Brain microvascular endothelial cell (primary cell): Measurements from ENCODE around the gene RUFY4.
"Not testable (repeated sequence)": the region's sequence is repeated elsewhere in the genome, so short reads cannot be mapped to it uniquely, and the experiment has no call there.

Experiments
- DNase-seq: peaks from one replicate; pipeline ENCODE4 v3.0.0-alpha.2; 2020
- H3K27ac ChIP-seq: fragments of 250-450 bp; sonication (Bioruptor Pico); 2 replicates; pipeline ENCODE4 v1.5.1; 2020; ENCODE audit warnings: mild to moderate bottlenecking, moderate library complexity
- H3K27me3 ChIP-seq: fragments of 250-450 bp; sonication (Bioruptor Pico); replicated peaks from 2 replicates; pipeline ENCODE4 v1.5.1; 2020; ENCODE audit warnings: mild to moderate bottlenecking
- H3K36me3 ChIP-seq: fragments of 250-450 bp; sonication (Bioruptor Pico); replicated peaks from 2 replicates; pipeline ENCODE4 v1.5.1; 2020; ENCODE audit warnings: mild to moderate bottlenecking
- H3K4me3 ChIP-seq: 2 replicates; pipeline ENCODE4 v1.5.1; 2011; ENCODE audit warnings: low read depth, mild to moderate bottlenecking, control low read depth, low read length, moderate library complexity
- in situ Hi-C: cut with HindIII; loops from 2 replicates; pipeline ENCODE4 v1.10.0; 2017; ENCODE audit warnings: low sequenced_read_pairs, low pct_ligation_motif_present
- TF ChIP-seq, protein P1 (sequence below): IDR thresholded peaks from 2 replicates; pipeline ENCODE4 v1.5.1; 2011; ENCODE audit warnings: low read depth, mild to moderate bottlenecking, moderate library complexity, low read length, control low read depth, inconsistent platforms; ENCODE audit errors: missing control alignments

Gene RUFY4

DNA sequence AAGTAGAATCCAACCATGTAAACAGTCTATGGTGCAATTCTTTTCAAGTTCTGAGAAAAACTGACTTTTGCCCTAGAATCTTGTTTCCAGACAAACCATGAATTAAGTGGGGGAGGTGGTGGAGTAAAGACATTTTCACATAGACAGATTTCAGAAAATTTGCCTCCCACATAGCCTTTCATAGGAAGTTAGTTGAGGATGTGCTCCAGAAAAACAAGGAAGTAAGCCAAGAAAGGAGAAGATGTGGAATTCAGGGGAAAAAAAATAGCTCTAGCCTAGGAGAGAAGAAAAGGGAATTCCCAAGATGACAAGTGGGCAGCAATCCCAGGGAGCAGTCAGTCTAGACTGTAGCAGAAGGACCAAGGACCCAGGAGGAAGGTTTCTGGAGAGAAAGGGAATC is 17.4 kb downstream of the RUFY4 start:
- no peaks in the 10 kb centered on the region for H3K27me3 ChIP-seq
- in situ Hi-C loops: no loop called here
- DNase-seq: no peak
- no peak overlapping the region for H3K27ac ChIP-seq
- TF ChIP-seq, protein P1, sequence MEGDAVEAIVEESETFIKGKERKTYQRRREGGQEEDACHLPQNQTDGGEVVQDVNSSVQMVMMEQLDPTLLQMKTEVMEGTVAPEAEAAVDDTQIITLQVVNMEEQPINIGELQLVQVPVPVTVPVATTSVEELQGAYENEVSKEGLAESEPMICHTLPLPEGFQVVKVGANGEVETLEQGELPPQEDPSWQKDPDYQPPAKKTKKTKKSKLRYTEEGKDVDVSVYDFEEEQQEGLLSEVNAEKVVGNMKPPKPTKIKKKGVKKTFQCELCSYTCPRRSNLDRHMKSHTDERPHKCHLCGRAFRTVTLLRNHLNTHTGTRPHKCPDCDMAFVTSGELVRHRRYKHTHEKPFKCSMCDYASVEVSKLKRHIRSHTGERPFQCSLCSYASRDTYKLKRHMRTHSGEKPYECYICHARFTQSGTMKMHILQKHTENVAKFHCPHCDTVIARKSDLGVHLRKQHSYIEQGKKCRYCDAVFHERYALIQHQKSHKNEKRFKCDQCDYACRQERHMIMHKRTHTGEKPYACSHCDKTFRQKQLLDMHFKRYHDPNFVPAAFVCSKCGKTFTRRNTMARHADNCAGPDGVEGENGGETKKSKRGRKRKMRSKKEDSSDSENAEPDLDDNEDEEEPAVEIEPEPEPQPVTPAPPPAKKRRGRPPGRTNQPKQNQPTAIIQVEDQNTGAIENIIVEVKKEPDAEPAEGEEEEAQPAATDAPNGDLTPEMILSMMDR: no peak
- no peak overlapping the region for H3K4me3 ChIP-seq
- H3K36me3 ChIP-seq: no peaks in the 10 kb centered on the region

DNA sequence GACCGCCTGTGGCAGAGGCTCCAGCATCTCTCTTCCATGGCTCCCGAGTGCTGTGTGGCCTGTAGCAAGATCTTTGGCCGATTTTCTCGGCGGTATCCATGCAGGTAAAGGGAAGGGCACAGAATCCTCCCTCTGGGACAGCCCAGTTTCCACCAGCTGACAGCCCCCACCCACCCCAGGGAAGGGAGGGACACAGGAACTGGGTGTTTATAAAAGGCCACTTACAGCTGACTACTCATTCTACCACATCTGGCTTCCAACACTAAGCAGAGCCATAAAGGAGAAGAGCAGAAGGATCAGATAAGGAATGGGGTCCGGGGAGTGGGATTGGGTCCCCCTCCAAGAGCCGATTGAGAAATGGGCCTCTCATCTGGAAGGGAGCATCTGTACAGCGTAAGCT is 20.2 kb downstream of the RUFY4 start:
- DNase-seq: no peak
- in situ Hi-C loops: no loop called here
- Histone ChIP-seq H3K4me3 (no peak overlapping the region), H3K27me3 (no peaks in the 10 kb centered on the region), H3K27ac (no peak overlapping the region), H3K36me3 (no peaks in the 10 kb centered on the region)
- TF ChIP-seq, protein P1: no peak

DNA sequence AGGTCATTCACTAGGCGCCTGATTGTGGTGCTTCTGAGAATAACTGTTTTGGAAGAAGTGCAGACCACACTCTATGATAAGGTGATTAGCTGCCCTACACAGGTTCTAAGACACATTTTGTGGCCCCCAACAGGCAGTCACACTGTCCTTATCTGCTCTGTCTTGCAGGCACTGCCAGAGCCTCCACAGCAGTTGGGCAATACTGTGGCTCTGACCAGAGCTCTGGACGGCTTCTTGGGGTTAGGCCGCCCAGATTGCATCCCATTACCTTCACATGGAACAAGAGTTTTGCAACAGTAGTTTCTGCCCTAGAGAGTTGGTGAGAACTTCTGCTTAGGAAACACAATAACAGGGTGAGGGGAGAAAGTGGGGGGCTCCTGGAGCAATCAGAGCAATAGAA is 22.7 kb downstream of the RUFY4 start:
- Histone ChIP-seq H3K36me3 (no peaks in the 10 kb centered on the region), H3K4me3 (no peak overlapping the region), H3K27me3 (no peaks in the 10 kb centered on the region), H3K27ac (no peak overlapping the region)
- no peak for DNase-seq
- in situ Hi-C loops: no loop called here
- TF ChIP-seq, protein P1: no peak

DNA sequence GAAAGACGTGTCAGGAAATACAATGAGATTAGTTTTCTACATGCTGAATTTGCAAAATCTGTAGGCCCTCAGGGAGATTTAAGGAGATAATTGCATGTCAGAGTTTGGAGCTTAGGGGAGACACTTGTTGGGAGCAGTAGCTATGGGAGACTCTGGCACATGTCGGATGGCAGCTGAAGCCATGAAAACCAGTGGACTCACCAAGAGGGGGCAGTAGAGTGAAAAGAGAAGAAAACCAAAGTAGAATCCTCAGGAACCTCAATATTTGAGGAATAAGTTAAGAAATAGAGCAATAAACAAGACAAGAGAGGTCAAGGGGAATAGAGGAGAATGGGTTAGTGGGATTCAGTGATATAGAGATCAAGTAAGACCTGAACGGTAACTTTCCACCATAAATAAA is 24.8 kb downstream of the RUFY4 start:
- Histone ChIP-seq H3K27ac (no peak overlapping the region), H3K27me3 (no peaks in the 10 kb centered on the region), H3K4me3 (no peak overlapping the region), H3K36me3 (no peaks in the 10 kb centered on the region)
- TF ChIP-seq, protein P1: no peak
- in situ Hi-C loops: no loop called here
- DNase-seq: no peak

DNA sequence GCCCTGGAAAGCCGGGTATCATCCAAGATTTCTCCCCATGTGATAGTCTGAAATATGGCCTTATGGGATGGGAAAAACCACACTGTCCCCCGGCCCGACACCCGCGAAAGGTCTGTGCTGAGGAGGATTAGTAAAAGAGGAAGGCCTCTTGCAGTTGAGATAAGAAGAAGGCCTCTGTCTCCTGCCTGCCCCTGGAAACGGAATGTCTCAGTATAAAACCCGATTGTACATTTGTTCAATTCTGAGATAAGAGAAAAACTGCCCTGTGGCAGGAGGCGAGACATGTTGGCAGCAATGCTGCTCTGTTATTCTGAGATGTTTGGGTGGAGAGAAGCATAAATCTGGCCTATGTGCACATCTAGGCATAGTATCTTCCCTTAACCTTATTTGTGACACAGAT is 26.8 kb downstream of the RUFY4 start:
- Histone ChIP-seq H3K4me3 (no peak overlapping the region), H3K27me3 (no peaks in the 10 kb centered on the region), H3K27ac (no peak overlapping the region), H3K36me3 (no peaks in the 10 kb centered on the region)
- DNase-seq: no peak
- in situ Hi-C loops: no loop called here
- TF ChIP-seq, protein P1: no peak

DNA sequence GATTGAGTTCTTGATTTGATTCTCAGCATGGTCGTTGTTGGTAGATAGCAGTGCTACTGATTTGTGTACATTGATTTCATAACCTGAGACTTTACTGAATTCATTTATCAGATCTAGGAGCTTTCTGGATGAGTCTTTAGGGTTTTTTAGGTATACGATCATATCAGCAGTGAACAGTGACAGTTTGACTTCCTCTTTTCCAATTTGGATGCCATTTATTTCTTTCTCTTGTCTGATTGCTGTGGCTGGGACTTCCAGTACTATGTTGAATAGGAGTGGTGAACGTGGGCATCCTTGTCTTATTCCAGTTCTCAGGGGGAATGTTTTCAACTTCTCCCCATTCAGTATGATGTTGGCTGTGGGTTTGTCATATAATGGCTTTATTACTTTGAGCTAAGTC is 28.9 kb downstream of the RUFY4 start:
- TF ChIP-seq, protein P1: no peak
- H3K4me3 ChIP-seq: no peak overlapping the region
- peaks cover 2% of the 10 kb centered on the region for H3K27me3 ChIP-seq
- no peaks in the 10 kb centered on the region for H3K36me3 ChIP-seq
- no peak for DNase-seq
- no peak overlapping the region for H3K27ac ChIP-seq
- in situ Hi-C loops: no loop called here

DNA sequence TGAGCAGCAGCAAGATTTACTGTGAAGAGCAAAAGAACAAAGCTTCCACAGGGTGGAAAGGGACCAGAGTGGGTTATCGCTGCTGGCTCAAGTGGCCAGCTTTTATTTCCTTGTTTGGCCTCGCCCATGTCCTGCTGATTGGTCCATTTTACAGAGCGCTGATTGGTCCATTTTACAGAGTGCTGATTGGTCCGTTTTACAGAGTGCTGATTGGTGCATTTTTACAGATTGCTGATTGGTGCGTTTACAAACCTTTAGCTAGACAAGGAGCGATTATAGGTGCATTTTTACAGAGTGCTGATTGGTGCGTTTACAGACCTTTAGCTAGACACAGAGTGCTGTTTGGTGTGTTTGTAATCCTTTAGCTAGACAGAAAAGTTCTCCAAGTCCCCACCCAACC is 39.8 kb downstream of the RUFY4 start:
- DNase-seq, in situ Hi-C loops, H3K4me3 ChIP-seq, H3K27me3 ChIP-seq, H3K36me3 ChIP-seq, H3K27ac ChIP-seq: not testable (repeated sequence)

DNA sequence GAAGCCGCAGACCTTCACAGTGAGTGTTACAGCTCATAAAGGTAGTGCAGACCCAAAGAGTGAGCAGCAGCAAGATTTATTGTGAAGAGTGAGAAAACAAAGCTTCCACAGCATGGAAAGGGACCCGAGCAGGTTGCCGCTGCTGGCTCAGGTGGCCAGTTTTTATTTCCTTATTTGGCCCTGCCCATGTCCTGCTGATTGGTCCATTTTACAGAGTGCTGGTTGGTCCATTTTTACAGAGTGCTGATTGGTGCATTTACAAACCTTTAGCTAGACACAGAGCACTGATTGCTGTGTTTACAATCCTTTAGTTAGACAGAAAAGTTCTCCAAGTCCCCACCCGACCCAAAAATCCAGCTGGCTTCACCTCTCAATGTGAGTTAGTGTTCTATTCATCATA is 52.7 kb downstream of the RUFY4 start:
- in situ Hi-C loops, H3K27ac ChIP-seq, H3K27me3 ChIP-seq, H3K4me3 ChIP-seq, DNase-seq, H3K36me3 ChIP-seq: not testable (repeated sequence)

DNA sequence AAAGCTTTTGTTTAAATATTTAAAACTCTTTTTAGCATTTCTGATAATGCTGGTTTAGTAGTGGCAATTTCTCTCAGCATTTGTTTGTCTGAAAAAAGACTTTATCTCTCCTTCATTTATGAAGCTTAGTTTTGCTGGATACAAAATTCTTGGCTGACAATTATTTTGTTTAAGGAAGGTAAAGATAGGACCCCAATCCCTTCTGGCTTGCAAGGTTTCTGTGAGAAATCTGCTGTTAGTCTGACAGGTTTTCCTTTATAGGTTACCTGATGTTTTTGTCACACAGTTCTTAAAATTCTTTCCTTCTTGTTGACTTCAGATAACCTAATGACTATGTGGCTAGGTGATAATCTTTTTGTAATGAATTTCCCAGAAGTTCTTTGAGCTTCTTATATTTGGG is 53.2 kb downstream of the RUFY4 start:
- H3K4me3 ChIP-seq, H3K27me3 ChIP-seq, DNase-seq, H3K27ac ChIP-seq, H3K36me3 ChIP-seq, in situ Hi-C loops: not testable (repeated sequence)
